Activated naive CD4-positive, alpha-beta T cell treated with Interleukin-2 at 50 U/mL for 16 hours (primary cell): Measurements from ENCODE around the gene ARID3A.
A peak's percentile ranks its signal among the peaks of the same experiment; 100 is the strongest.
"Not testable (repeated sequence)": the region's sequence is repeated elsewhere in the genome, so short reads cannot be mapped to it uniquely, and the experiment has no call there.

Experiments
- DNase-seq: peaks from one replicate; pipeline ENCODE4 v3.0.0-alpha.2; 2020

Gene ARID3A

DNA sequence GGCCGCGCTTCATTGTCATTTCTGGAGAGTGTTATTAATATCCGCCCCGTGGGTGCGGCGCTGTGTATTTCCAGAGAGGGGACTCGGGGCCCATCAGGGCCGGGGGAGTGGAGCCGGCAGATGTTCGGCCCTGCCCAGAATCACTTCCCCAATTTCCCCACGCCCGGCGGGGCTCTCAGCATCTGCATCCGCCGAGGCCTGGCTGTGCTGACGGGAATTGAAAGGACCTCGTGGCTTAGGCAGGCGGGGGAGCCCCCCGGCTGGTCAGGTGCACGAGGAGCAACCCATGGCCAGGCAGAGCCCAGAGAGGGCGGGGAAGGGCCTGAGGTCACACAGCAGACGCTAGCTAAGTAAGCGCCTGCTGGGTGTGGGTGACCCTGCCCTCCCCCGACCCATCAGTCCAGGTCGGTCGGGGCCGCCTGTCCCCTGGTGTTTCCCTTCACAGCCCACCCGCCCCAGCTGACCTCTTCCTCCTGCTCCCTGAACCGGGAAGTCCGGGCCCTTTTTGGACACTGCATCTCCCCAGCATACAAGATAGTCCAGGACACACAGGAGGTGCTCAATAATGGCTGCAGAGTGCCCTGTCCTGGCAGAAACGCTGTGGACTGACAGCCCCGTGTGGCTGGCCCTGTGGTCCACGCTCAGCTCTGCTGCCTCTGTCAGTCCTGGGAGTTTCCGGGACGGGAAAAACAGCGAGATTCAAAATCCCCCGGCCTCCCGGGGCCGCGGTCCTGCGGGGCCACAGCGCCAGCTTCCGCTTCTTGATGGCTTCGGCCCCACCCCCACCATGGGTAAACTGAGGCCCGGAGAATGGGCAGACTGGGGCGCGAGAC is 22.1 kb downstream of the ARID3A start:
- DNase-seq, result no peak

DNA sequence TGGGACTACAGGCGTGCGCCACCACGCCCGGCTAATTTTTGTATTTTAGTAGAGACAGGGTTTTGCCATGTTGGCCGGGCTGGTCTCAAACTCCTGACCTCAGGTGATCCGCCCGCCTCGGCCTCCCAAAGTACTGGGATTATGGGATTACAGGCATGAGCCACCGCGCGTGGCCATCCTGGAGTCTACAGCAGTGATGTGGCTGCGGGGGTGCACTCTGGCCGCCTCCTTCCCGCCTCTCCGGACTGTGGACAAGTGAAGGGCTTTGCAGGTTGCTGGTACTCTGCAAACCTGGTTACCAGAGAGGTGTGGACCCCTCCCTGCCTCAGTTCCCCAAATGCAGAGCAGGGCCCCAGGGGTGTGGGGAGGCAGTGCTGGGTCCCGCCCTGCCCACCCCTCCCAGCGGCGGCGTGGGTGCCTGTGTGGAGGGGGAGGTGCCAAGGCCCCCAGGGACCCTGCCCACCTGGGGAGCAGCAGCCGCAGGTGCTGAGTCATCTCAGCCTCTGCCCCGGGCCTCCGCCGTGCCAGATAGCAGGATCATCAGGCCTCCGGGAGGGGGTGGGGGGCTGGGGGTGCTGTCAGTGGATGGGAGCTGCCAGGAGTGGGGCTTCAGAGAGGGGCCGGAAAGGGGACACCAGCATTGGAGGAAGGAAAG is 23.1 kb downstream of the ARID3A start:
- no peak for DNase-seq

DNA sequence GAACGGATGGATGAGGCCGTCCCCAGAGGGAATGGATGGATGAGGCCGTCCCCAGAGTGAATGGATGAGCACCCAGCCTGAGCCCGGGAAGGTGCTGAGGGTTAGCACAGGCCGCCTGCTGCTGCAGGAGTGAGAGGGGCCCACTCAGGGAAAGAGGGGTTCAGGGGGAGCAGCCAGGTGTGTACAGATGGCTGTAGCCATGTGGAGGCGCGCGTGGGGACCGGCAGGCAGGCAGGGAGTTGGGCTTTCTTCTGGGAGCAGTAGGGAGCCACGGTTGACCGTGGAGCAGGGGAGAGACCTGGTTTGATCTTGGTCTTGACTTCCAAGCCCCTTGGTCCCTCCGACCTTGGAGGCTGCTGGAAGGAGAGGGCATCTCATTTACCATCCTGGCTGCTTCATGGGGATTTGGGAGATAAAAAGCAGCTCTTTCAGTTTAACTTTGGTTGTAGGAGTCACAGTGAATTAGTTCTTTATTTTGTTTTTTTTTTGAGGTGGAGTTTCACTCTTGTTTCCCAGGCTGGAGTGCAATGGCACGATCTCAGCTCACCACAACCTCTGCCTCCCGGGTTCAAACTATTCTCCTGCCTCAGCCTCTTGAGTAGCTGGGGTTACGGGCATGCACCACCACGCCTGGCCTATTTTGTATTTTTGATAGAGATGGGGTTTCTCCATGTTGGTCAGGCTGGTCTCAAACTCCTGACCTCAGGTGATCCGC is 24.7 kb downstream of the ARID3A start:
- no peak for DNase-seq

DNA sequence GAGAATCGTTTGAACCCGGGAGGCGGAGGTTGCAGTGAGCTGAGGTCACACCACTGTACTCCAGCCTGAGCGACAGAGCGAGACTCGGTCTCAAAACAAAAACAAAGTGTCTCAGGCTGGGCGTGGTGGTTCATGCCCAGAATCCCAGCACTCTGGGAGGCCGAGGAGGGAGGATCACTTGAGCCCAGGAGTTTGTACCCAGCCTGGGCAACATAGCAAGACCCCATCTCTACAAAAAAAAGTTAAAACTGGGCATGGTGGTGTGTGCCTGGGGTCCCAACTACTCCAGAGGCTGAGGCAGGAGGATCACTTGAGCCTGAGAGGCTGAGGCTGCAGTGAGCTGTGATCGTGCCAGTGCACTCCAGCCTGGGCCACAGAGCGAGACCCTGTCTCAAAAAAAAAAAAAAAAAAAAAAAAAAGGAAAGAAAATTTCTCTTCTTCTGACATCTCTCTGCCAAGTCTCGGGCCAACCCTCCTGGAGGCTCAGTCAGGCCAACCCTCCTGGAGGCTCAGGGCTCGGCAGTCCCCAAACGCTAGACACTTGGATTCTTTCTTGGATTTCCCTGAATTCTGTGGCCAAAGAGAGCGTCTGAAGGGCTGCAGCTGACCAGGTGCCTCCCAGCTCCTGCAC is 26.3 kb downstream of the ARID3A start:
- no peak for DNase-seq

DNA sequence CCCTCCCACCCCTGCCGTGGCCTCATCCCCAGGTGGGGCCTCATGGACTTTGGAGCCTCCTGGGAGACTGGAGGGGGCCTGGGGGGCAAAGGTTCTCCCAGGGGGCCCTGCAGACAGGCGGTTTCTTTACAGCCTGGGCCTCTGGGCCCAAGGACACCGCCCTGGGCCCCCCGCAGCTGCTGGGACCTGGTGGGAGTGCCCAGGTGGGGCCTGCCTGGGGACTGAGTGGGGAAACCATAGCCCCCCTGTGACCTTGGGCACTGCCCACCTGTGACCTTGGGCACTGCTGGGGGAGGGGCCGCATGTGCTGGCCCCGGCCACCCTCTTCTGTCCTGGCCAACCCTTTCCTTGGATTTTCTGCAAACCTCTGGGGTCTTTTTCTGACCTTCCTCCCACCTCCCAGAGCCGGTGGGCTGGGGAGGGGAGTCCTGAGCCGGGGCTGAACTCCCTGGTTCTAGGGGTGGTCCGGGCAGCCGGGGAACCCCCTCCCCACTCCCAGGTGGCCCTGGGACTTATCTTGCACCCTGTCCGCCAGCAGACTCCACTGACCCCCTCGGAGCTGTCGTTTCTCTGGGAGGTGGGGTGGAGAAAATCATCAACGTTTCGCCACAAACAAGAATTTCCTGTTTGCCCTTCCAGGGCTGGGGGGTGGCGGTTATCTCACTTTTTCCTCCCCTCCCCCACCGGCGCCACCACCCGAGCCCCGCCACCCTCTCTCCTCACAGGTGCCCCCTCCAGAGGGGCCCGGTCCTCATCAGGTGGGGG is 27.0 kb downstream of the ARID3A start:
- DNase-seq, result no peak

DNA sequence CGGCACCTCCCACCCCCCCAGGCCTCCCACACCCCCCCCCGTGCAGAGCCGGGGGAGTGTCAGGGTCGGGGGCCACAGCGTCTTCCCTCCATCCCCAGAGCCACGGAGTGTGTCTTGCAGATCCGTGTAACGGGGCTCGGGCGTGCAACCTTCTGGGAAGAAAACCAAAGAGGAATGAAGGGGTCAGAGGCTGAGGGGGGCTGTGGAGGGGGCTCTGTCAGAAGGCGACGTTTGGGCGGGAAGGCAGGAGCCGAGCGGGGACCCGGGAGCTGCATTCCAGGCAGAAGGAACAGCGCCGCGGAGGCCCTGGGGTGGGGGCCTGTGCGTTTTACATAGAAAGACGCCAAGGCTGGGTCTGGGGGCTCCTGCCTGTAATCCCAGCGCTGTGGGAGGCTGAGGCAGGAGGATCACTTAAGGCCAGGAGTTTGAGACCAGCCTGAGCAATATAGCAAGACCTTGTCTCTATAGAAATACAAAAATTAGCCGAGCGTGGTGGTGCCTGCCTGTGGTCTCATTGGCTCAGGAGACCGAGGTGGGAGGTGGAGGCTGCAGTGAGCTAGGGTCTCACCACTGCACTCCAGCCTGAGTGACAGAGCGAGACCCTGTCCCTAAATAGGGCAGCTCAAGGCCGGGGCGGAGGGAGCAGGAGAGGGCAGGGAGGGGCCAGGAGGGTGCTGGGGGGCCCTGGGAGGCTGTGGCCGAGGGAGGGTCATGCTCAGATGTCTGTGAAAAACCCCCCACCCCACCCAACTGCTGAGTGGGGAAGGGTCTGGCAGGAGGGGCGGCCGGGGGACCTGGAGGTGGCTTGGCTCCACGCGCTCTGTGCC is 27.8 kb downstream of the ARID3A start:
- DNase-seq, result no peak

DNA sequence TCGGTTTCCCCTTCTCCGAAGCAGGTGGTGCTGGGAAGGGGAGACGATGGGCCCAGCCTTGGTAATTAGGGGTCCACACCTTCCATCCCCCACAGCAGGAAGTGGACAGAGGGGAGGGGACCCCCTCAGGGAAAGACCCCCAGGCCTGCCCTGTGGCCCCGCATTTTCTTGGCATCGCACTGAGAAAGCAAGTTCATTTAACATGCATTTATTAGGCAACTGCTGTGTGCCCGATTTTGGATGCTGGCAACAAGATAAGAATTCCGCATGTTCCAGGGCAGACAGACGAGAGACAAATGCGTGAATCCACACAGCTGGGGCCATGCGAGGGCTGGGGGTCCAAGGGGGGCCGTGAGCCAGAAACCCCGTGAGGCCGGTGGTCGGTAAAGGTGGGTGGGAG is 28.4 kb downstream of the ARID3A start:
- DNase-seq, result no peak

DNA sequence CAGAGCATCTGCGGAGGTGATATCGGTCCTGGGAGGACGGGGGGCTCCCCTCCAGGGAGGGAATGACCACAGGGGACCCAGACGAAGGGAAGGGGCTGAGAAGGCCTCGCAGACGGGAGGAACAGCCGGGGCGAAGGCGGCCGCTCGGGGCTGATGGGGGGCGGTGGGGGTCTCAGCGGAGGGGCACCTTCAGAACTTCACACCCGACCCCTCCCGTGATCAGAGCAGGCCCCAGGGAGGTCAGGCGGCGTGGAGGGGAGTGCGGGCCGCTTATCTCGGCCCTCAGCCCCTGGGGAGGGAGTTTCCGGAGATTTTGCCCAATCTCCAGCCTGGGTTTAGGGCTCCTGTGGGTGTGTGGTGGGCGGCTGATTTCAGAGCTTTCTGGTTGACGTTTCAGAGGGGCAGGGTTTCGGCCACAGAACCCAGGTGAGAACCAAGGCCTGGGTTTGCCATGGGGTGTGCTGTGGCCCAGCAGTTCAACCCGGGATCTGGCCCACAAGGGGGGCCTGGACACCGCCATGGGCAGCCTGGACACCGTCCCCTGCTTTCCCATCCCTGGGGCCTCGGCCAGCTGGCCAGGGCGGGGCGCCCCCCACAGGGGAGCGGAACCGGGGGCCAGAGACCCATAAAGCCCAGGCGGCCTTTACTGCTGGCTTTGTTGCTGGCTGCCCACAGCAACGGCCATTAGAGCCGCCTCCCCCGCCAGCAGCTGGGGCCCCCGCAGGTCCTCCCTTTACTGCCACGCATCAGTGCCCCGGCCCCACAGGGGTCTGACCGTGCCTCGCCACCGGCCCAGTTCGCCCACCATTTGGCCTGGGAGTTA is 29.0 kb downstream of the ARID3A start:
- no peak for DNase-seq

DNA sequence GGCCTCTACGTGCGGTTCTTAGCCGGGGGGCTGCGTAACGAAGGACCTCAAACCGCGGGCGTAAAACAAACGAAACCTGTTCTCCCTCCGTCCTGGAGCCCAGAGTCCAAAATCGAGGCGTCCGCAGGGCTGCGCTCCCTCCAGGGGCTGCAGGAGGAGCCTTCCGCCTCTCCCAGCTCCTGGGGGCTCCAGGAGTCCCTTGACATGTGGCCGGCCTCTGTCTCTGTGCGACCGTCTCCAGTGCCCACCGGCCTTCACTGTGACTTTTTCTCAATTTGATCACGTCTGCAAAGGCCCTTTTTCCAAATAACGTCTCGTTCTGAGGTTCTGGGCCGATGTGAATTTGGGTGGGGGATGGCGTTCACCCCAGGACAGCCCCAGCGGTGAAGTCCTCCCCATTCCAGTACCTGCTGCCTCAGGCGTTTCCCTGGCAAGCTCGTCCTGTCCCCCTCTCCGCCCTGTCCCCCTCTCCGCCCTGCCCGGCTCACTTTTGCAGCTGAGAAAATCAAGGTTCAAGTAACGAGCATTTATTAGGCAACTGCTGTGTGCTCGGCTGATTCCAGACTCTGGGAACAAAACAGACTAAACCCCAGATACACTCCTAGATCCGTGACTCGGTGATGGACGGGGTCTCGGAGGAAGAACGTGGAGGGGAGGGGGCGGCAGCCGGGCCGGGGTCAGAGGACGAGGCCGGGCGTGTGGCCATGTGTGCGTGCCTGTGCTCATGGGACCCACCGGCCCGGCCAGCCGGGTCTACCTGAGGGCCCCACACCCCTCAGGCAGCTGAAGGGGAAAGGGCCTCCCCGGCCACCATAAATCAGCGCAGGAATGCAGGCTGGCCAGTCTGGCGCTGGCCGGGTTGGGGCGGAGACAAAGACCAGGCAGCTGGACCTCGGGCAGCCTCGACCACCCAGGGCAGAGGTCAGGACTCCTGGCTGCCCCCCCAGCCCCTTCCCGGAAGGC is 30.2 kb downstream of the ARID3A start:
- no peak for DNase-seq

DNA sequence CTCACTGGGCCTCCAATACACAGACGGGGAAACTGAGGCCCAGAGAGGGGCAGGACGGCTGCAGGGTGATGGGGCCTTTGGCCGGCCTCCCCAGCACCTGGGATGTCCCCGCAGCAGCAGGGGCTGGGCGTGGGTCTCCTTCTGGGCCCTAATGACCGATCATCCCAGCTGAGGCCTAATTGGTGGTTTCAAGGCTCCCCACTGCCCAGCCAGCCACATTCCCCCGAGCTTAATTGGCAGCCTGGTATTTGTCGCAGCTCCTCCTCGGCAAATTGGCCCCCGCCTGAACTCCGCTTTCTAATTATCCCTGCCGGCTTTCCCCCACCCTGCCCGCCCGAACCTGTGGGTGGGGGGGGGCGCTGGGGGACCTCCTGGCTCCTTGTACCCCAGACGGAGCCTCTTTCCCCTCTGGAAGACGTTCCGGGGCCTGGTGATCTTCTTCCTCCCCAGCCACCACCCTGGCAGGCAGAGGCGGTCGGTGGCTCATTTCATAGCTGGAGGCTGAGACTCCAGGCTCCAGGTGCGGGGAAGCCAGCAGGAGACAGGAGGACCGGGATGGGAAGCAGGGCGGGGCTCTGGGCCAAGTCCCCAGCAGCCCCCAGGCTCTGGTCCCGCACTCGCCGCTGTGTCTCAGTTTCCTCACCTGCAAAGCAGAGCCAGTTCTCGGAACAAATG is 31.1 kb downstream of the ARID3A start:
- no peak for DNase-seq

DNA sequence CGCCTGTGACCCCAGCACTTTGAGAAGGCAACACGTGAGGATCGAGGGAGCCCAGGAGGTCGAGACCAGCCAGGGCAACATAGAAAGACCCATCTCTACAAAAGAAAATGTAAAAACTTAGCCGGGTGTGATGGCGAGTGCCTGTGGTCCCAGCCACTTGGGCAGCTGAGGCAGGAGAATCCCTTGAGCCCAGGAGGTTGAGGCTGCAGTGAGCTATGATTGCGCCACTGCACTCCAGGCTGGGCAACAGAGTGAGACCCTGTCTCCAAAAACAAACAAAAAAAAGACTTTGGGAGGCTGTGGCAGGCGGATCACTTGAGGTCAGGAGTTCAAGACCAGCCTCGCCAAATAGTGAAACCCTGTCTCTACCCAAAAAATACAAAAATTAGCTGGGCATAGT is 31.7 kb downstream of the ARID3A start:
- not testable (repeated sequence) for DNase-seq

DNA sequence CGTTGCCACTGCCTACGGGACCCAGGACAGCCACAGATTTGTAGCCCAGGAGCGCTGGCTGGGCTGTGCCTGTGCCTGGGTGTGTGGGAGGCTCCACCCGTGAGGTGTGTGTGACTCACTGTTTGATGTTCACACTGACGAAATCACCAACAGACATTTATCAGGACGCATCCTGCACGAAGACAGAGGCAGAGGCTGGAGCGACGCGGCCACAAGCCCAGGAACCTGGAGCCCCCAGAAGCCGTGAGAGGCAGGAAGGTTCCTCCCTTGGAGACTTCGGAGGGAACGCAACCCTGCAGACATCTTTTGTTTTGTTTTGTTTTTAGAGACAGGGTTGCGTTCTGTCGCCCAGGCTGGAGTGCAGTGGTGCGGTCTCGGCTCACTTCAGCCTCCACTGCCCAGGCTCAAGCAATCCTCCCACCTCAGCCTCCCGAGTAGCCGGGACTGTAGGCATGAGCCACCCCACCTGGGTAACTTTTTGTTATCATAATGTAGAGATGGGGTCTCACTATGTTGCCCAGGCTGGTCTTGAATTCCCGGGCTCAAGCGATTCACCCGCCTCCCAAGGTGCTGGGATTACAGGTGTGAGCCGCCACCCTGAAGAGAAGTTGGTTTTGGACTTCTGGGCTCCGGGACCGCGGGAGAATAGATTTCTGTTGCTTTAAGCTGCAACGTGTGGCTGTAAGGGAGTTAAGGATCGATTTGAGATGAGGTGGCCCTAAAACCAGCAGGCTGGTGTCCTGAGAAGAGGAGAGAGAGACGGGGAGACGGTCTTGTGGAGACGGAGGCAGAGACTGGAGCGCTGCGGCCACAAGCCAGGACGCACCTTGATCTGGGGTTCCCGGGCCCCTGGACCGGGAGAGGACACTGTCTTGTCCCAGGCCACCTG is 33.4 kb downstream of the ARID3A start:
- peak; percentile 59 for DNase-seq

DNA sequence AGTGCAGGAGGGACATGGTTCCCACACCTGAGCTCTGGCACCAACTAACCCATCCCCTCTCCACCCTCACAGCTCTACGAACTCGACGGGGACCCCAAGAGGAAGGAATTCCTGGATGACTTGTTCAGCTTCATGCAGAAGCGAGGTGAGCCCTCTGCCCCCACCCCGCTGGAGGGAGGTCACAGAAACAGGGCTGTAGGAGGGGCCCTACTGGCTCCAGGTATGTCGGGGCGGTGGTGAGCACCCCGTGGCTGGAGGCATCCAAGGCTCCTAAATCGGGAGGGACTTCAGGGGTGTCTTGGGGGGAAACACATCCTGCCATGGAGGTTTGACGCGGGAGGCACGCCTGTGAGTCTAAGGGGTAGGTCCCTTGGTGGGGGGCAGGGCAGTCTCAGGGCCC is 34.2 kb downstream of the ARID3A start:
- no peak for DNase-seq

DNA sequence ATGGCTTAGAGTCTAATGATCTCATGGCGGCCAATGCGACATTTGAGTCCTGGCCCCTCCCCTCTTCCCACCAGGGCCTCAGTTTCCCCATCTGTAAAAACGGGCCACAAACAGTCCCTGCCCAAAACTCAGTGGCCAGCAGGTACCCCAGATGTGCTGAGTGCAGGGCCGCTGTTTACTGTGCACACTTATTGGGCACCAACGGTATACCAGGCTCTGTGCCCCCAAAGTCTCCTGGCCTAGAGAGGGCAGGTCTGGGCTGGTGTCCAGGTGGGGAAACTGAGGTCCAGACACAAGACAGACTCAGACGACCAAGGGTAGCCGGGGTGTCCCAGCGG is 34.7 kb downstream of the ARID3A start:
- no peak for DNase-seq

DNA sequence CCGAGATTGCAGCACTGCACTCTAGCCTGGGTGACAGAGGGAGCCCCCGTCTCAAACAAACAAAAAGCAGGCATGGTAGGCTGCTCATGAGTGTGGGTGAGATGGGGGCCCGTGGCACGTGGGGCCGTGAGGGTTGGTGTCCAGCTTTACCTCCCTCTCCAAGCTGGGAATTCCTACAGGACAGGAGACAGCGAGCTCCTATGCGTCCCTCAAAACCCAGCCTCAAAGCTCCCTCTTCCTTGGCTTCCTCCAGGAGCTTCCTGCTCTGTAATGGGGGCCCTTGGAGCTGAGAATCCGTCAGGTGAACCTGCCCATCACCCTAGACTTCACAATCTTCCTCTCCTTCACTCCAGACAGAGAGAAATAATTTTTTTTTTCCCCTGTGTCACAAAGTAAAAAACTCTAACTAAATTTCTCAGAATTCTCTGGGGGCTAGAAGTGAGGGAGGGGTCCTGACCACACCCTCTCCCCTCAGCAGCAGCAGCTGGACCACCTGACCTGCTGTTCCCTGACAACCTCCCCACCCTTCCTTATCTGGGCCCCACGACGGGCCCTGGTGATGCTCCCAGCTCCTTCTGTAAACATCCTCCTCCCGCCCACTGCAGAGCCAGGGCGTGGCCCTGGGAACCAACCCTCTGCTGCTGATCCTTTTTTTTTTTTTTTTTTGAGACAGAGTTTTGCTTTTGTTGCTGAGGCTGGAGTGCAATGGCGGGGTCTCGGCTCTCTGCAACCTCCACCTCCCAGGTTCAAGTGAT is 36.2 kb downstream of the ARID3A start:
- DNase-seq, result no peak

DNA sequence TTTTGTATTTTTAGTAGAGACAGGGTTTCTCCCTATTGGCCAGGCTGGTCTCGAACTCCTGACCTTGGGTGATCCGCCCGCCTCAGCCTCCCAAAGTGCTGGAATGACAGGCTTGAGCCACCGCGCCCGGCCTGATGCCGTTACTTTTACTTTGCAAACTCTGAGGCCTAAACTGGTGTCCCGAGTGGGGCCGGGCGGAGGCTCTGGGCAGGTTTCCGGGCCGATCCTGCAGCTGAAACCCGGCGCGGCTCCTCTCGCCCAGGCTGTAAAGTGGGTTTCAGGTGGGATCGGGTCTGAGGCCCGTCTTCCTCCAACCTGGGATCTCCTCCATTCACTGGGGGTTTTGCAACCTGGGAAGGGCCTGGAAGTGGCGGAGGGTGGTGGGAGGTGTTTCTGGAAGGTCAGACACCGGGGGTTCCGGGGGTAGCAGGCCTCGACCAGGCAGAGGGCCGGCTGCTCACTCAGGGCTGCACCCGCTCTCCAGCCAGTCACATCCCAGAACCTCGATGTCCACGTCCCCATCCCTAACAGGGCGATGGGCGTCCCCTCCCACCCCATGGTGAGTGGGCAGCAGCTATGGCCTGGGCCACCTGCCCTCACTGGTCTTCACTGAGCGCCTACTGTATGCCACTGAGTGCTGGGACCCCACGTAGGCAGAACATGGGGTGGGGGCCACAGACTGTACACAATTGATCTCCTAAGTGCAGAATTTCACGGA is 37.0 kb downstream of the ARID3A start:
- DNase-seq, result no peak
